Panc1 (cell line): ENCODE data around the gene FJX1. TPM values are rescaled to one million over a fixed set of nuclear protein-coding genes. Genes with fewer than 3 reads are reported as not detected.

Experiments
- ATAC-seq: fragments of 200-7000 bp; cut with Tn5 transposase; 2 replicates; pipeline ENCODE4 v1.9.1; 2020; ENCODE audit warnings: mild to moderate bottlenecking, moderate library complexity
- BruUV-seq: library from RNA; stranded (reverse); fragments of 400-500 nt; replicated peaks from 2 replicates; lab custom pipeline; 2021; lab: Mats Ljungman, UMichigan
- CTCF ChIA-PET: fragments of 300-600 bp; sonication (Branson Sonifier 250); formaldehyde crosslinking; loops from one replicate; lab custom pipeline; 2022; ENCODE audit warnings: antibody characterized with exemption; lab: Charles Lee
- POLR2A ChIA-PET: fragments of 300-600 bp; sonication (Branson Sonifier 250); formaldehyde crosslinking; loops from one replicate; lab custom pipeline; 2022; ENCODE audit warnings: antibody characterized with exemption; lab: Charles Lee
- DNase-seq: peaks from one replicate; pipeline ENCODE4 v3.0.0-alpha.2; 2010; ENCODE audit warnings: low read depth, low spot score
- H3K27ac ChIP-seq: 2 replicates; pipeline ENCODE4 v1.5.1; 2011; ENCODE audit warnings: mild to moderate bottlenecking, low read length, inconsistent platforms
- H3K27me3 ChIP-seq: fragments of 200-500 bp; sonication (Bioruptor generic); 2 replicates; pipeline ENCODE4 v1.6.0; 2014; ENCODE audit warnings: low read length, inconsistent platforms; ENCODE audit not compliant: control insufficient read depth, insufficient read depth
- H3K36me3 ChIP-seq: fragments of 200-500 bp; sonication (Bioruptor generic); 2 replicates; pipeline ENCODE4 v1.5.1; 2014; ENCODE audit warnings: inconsistent platforms, mild to moderate bottlenecking, low read length, moderate library complexity; ENCODE audit not compliant: control insufficient read depth, insufficient read depth
- H3K4me1 ChIP-seq: 2 replicates; pipeline ENCODE4 v1.5.1; 2011; ENCODE audit warnings: inconsistent platforms, mild to moderate bottlenecking, low read length, moderate library complexity; ENCODE audit not compliant: control insufficient read depth, insufficient read depth
- H3K4me3 ChIP-seq, 2 experiments: 2 replicates each; pipeline ENCODE4 v1.5.1; 2011 to 2012; ENCODE audit warnings: low read depth in 2 of 2, low read length in 2 of 2, mild to moderate bottlenecking in 2 of 2, inconsistent platforms in 1 of 2, moderate library complexity in 1 of 2
- H3K9me3 ChIP-seq: fragments of 200-500 bp; sonication (Bioruptor generic); 2 replicates; pipeline ENCODE4 v1.5.1; 2014; ENCODE audit warnings: low read depth, mild to moderate bottlenecking, inconsistent platforms, low read length, moderate library complexity; ENCODE audit not compliant: control insufficient read depth, insufficient read depth
- CTCF ChIP-seq: fragments of 450-650 bp; IDR thresholded peaks from 2 replicates; pipeline ENCODE4 v1.5.1; 2017; ENCODE audit warnings: mild to moderate bottlenecking
- POLR2AphosphoS5 ChIP-seq: IDR thresholded peaks from 2 replicates; pipeline ENCODE4 v1.6.1; 2012; ENCODE audit warnings: mild to moderate bottlenecking, low read depth, low read length, moderate library complexity
- REST ChIP-seq, 2 experiments: IDR thresholded peaks; 2 replicates each; pipeline ENCODE4 v1.6.1; 2011 to 2012; ENCODE audit warnings: low read depth in 2 of 2, control low read depth in 1 of 2, low read length in 1 of 2, mild to moderate bottlenecking in 1 of 2, moderate library complexity in 1 of 2; ENCODE audit not compliant: insufficient read depth in 1 of 2
- SIN3A ChIP-seq: IDR thresholded peaks from 2 replicates; pipeline ENCODE4 v1.6.1; 2012; ENCODE audit warnings: low read depth, mild to moderate bottlenecking, low read length, moderate library complexity, borderline replicate concordance; ENCODE audit not compliant: insufficient read depth
- TCF7L2 ChIP-seq: IDR thresholded peaks from 2 replicates; pipeline ENCODE4 v1.6.1; 2011; ENCODE audit warnings: mild to moderate bottlenecking, low read depth, low read length, inconsistent platforms
- in situ Hi-C: cut with HindIII; loops from 2 replicates; pipeline ENCODE4 v1.10.0; 2016; ENCODE audit warnings: low sequenced_read_pairs, low pct_unique_long_range_greater_than_20kb
- intact Hi-C: fragments of 100-400 bp; cut with micrococcal nuclease; formaldehyde crosslinking; loops from one replicate; pipeline ENCODE4 v1.10.0; 2022; ENCODE audit not compliant: unreplicated experiment
- total RNA-seq: library from RNA; stranded (reverse); gene quantifications from one replicate; pipeline ENCODE4 v1.2.1, GENCODE V29; 2021; ENCODE audit not compliant: unreplicated experiment

Gene FJX1
- total RNA-seq, 1 experiment from 2014 or later = 31.1 TPM

- H3K36me3 ChIP-seq = no peaks in the 10 kb centered on the region
- intact Hi-C loops = no loop called here
- no TSS peak for BruUV-seq
- H3K4me3 ChIP-seq = no peak overlapping the region
- no peaks in the 10 kb centered on the region for H3K9me3 ChIP-seq
- peaks cover 30% of the 10 kb centered on the region for H3K27me3 ChIP-seq
- in situ Hi-C loops = no loop called here
- ATAC-seq (no peak), DNase-seq (no peak)
- H3K27ac ChIP-seq = no peak overlapping the region
- TF ChIP-seq CTCF (no peak), TCF7L2 (no peak), POLR2AphosphoS5 (no peak), SIN3A (no peak), REST (IDR thresholded peaks at IDR 0.05; ENCODE audit: insufficient read depth in 1 of 2, low read depth in 2 of 2, low read length in 1 of 2) (no peak)
- ChIA-PET POLR2A (no interaction called here), CTCF (no interaction called here)
- no peaks in the 10 kb centered on the region for H3K4me1 ChIP-seq
Measured at GRCh38 chr11:35585416-35585815, 32.8 kb upstream of the FJX1 start.

- ChIA-PET POLR2A (no interaction called here), CTCF (no interaction called here)
- H3K4me1 ChIP-seq = no peaks in the 10 kb centered on the region
- no peaks in the 10 kb centered on the region for H3K36me3 ChIP-seq
- intact Hi-C loops = no loop called here
- ATAC-seq (no peak), DNase-seq (no peak)
- H3K4me3 ChIP-seq = no peak overlapping the region
- no peak overlapping the region for H3K27ac ChIP-seq
- no TSS peak for BruUV-seq
- no peak for TF ChIP-seq CTCF
- in situ Hi-C loops = no loop called here
- H3K27me3 ChIP-seq = peaks cover 35% of the 10 kb centered on the region
- no peaks in the 10 kb centered on the region for H3K9me3 ChIP-seq
Measured at GRCh38 chr11:35586222-35586621, 32.0 kb upstream of the FJX1 start.

- no peak for DNase-seq
- Histone ChIP-seq H3K36me3 (no peaks in the 10 kb centered on the region), H3K27ac (no peak overlapping the region), H3K27me3 (peaks cover 38% of the 10 kb centered on the region), H3K9me3 (no peaks in the 10 kb centered on the region), H3K4me1 (no peaks in the 10 kb centered on the region), H3K4me3 (no peak overlapping the region)
- intact Hi-C loops (no loop called here), in situ Hi-C loops (no loop called here)
- ATAC-seq = no peak
- TF ChIP-seq SIN3A (no peak), TCF7L2 (no peak), POLR2AphosphoS5 (no peak), REST (IDR thresholded peaks at IDR 0.05; ENCODE audit: insufficient read depth in 1 of 2, low read depth in 2 of 2, low read length in 1 of 2) (no peak), CTCF (no peak)
- CTCF ChIA-PET = no interaction called here
- no TSS peak for BruUV-seq
- POLR2A ChIA-PET = no interaction called here
Measured at GRCh38 chr11:35587972-35588371, 30.3 kb upstream of the FJX1 start.
